GM12878 (cell line): ENCODE results near the gene LIX1L.

ENCODE experiments used
- CEBPB ChIP-seq, 2 experiments: fragments of 150-350 bp in 1 of 2; IDR thresholded peaks; 2 replicates each; pipeline ENCODE4 v1.6.1; 2012 to 2014; ENCODE audit warnings: low read depth in 2 of 2, low read length in 2 of 2, borderline replicate concordance in 1 of 2, inconsistent platforms in 1 of 2
- MXI1 ChIP-seq: fragments of 150-350 bp; IDR thresholded peaks from 2 replicates; pipeline ENCODE4 v1.6.1; 2011; ENCODE audit warnings: low read depth, mild to moderate bottlenecking, inconsistent platforms, low read length, improper control_type of control experiment
- SREBF1 ChIP-seq: IDR thresholded peaks from 2 replicates; pipeline ENCODE4 v1.6.1; 2012; ENCODE audit warnings: mild to moderate bottlenecking, low read length
- TF ChIP-seq, protein P1 (sequence below): IDR thresholded peaks from 2 replicates; pipeline ENCODE4 v1.6.1; 2012; ENCODE audit warnings: low read depth, low read length, improper control_type of control experiment

DNA sequence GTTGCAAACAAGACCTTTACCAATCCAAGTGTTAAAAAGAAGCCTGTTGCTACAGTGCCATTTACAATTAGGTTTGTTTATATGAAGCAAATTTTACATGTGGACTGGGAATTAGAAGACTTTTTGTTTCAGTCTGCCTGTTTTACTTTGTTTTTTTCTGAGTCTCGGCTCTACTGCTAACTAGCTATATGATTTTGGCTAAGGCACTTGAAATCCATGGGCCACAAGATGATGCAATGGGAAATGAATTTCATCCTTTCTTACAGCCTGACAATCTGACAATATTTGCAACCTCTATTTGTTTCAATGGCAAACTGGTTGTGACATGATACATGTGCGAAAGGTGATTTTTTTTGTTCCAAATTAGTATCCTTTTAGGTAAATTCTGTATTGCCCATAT is 35.6 kb downstream of the LIX1L start:
- TF ChIP-seq SREBF1: no peak
- TF ChIP-seq, protein P1, sequence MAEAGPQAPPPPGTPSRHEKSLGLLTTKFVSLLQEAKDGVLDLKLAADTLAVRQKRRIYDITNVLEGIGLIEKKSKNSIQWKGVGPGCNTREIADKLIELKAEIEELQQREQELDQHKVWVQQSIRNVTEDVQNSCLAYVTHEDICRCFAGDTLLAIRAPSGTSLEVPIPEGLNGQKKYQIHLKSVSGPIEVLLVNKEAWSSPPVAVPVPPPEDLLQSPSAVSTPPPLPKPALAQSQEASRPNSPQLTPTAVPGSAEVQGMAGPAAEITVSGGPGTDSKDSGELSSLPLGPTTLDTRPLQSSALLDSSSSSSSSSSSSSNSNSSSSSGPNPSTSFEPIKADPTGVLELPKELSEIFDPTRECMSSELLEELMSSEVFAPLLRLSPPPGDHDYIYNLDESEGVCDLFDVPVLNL: no peak
- TF ChIP-seq MXI1: no peak
- no peak for TF ChIP-seq CEBPB (IDR thresholded peaks at IDR 0.05; ENCODE audit: borderline replicate concordance in 1 of 2, low read depth in 2 of 2, low read length in 2 of 2)
